HL-60 (cell line): ENCODE data around the gene GTF2H4.
"Not testable (repeated sequence)": the region's sequence is repeated elsewhere in the genome, so short reads cannot be mapped to it uniquely, and the experiment has no call there.

Source experiments
- DNase-seq, 2 experiments: peaks; one replicate each; pipeline ENCODE4 v3.0.0-alpha.2; 2010 to 2020; ENCODE audit warnings: low read depth in 1 of 2, low spot score in 1 of 2
- H3K27ac ChIP-seq: fragments of 250-450 bp; sonication (Bioruptor Pico); replicated peaks from 2 replicates; pipeline ENCODE4 v1.5.1; 2020; ENCODE audit warnings: mild to moderate bottlenecking, moderate library complexity
- H3K27me3 ChIP-seq: fragments of 250-450 bp; sonication (Bioruptor Pico); 2 replicates; pipeline ENCODE4 v1.5.1; 2021; ENCODE audit warnings: mild to moderate bottlenecking, moderate library complexity; ENCODE audit not compliant: insufficient read depth, poor library complexity, severe bottlenecking
- H3K4me3 ChIP-seq: replicated peaks from 2 replicates; pipeline ENCODE4 v1.5.1; 2011; ENCODE audit warnings: mild to moderate bottlenecking, control low read depth, low read length; ENCODE audit not compliant: insufficient read depth
- GABPA ChIP-seq: IDR thresholded peaks from 2 replicates; pipeline ENCODE4 v1.6.1; 2012; ENCODE audit warnings: low read depth
- POLR2AphosphoS5 ChIP-seq: IDR thresholded peaks from 2 replicates; pipeline ENCODE4 v1.6.1; 2012; ENCODE audit warnings: low read depth
- SPI1 ChIP-seq: IDR thresholded peaks from 2 replicates; pipeline ENCODE4 v1.6.1; 2012; ENCODE audit warnings: low read depth, mild to moderate bottlenecking, borderline replicate concordance
- TF ChIP-seq, protein P1 (sequence below): IDR thresholded peaks from one replicate; pipeline ENCODE4 v1.5.1; 2011; ENCODE audit warnings: low read length, control low read depth, inconsistent platforms; ENCODE audit not compliant: insufficient read depth
- TF ChIP-seq, protein P2 (sequence below): IDR thresholded peaks from 2 replicates; pipeline ENCODE4 v1.6.1; 2012; ENCODE audit warnings: low read depth; ENCODE audit not compliant: insufficient replicate concordance

The GTF2H4 gene

DNA sequence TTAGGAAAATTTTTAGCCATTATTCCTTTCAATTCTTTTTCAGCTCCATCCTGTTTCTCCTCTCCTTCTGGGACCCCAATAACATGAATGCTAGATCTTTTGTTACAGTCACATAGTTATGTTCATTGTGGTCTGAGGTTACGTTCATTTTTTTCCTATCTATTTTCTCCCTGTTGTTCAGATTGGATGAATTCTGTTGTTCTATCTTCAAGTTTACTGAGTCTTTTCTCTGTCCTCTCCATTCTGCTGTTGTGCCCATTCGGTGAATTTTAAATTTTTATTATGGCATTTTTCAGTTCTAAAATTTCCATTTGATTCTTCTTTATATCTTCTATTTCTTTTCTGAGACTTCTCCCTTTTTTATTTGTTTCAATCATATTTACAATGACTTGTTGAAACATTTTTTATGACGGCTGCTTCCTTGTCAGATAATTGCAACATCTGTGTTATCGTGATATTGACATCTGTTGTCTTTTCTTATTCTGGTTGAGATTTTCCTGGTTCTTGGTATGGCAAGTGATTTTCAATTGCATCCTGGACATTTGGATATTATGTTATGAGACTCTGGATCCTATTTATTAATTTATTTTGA is 36.3 kb upstream of the GTF2H4 start:
- no peaks in the 10 kb centered on the region for H3K27me3 ChIP-seq
- no peak overlapping the region for H3K27ac ChIP-seq
- DNase-seq, result no peak
- TF ChIP-seq POLR2AphosphoS5 (no peak), GABPA (no peak), SPI1 (no peak)
- TF ChIP-seq, protein P1, sequence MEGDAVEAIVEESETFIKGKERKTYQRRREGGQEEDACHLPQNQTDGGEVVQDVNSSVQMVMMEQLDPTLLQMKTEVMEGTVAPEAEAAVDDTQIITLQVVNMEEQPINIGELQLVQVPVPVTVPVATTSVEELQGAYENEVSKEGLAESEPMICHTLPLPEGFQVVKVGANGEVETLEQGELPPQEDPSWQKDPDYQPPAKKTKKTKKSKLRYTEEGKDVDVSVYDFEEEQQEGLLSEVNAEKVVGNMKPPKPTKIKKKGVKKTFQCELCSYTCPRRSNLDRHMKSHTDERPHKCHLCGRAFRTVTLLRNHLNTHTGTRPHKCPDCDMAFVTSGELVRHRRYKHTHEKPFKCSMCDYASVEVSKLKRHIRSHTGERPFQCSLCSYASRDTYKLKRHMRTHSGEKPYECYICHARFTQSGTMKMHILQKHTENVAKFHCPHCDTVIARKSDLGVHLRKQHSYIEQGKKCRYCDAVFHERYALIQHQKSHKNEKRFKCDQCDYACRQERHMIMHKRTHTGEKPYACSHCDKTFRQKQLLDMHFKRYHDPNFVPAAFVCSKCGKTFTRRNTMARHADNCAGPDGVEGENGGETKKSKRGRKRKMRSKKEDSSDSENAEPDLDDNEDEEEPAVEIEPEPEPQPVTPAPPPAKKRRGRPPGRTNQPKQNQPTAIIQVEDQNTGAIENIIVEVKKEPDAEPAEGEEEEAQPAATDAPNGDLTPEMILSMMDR, result no peak
- TF ChIP-seq, protein P2, sequence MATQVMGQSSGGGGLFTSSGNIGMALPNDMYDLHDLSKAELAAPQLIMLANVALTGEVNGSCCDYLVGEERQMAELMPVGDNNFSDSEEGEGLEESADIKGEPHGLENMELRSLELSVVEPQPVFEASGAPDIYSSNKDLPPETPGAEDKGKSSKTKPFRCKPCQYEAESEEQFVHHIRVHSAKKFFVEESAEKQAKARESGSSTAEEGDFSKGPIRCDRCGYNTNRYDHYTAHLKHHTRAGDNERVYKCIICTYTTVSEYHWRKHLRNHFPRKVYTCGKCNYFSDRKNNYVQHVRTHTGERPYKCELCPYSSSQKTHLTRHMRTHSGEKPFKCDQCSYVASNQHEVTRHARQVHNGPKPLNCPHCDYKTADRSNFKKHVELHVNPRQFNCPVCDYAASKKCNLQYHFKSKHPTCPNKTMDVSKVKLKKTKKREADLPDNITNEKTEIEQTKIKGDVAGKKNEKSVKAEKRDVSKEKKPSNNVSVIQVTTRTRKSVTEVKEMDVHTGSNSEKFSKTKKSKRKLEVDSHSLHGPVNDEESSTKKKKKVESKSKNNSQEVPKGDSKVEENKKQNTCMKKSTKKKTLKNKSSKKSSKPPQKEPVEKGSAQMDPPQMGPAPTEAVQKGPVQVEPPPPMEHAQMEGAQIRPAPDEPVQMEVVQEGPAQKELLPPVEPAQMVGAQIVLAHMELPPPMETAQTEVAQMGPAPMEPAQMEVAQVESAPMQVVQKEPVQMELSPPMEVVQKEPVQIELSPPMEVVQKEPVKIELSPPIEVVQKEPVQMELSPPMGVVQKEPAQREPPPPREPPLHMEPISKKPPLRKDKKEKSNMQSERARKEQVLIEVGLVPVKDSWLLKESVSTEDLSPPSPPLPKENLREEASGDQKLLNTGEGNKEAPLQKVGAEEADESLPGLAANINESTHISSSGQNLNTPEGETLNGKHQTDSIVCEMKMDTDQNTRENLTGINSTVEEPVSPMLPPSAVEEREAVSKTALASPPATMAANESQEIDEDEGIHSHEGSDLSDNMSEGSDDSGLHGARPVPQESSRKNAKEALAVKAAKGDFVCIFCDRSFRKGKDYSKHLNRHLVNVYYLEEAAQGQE, result no peak
- H3K4me3 ChIP-seq, result no peak overlapping the region

DNA sequence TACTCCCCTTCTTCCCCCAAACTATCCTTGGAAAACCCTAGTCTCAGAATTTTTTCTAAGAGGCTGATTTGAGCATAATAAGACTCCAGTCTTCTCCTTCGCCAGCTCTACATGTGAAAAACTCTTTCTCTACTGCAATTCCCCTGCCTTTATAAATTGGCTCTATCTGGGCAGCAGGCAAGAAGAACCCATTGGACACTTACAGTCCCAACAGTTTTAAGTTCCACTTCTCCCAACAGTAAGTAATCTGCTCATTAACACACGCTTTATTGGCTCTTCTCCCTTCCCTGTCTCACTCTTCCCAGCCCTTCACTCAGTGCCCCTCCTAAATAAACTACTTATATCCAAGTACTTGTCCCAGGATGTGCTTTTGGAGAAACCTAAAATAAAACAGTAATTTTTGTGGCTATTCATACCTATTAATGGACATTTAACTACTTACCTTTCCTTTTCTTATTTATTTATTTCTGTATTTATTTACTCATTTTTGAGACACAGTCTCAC is 34.8 kb upstream of the GTF2H4 start:
- no peak for DNase-seq

DNA sequence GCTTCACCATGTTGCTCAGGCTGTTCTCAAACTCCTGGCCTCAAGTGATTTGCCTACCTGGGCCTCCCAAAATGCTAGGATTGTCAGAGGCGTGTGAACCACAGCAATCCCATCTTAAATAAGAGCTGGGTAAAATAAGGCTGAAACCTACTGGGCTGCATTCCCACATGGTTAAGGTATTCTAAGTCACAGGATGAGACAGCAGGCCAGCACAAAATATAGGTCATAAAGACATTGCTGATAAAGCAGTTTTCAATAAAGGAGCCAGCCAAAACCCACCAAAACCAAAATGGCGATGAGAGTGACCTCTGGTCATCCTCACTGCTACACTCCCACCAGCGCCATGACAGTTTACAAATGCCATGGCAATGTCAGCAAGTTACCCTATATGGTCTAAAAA is 34.2 kb upstream of the GTF2H4 start:
- not testable (repeated sequence) for H3K4me3 ChIP-seq, DNase-seq, H3K27ac ChIP-seq, H3K27me3 ChIP-seq

More for the DNA sequence above, 34.8 kb upstream of the GTF2H4 start:
- TF ChIP-seq, protein P2, result no peak
- no peak for TF ChIP-seq POLR2AphosphoS5
- TF ChIP-seq, protein P1, result no peak
- TF ChIP-seq SPI1, result no peak
- TF ChIP-seq GABPA, result no peak
- H3K27me3 ChIP-seq, result no peaks in the 10 kb centered on the region
- H3K4me3 ChIP-seq, result no peak overlapping the region
- H3K27ac ChIP-seq, result no peak overlapping the region

DNA sequence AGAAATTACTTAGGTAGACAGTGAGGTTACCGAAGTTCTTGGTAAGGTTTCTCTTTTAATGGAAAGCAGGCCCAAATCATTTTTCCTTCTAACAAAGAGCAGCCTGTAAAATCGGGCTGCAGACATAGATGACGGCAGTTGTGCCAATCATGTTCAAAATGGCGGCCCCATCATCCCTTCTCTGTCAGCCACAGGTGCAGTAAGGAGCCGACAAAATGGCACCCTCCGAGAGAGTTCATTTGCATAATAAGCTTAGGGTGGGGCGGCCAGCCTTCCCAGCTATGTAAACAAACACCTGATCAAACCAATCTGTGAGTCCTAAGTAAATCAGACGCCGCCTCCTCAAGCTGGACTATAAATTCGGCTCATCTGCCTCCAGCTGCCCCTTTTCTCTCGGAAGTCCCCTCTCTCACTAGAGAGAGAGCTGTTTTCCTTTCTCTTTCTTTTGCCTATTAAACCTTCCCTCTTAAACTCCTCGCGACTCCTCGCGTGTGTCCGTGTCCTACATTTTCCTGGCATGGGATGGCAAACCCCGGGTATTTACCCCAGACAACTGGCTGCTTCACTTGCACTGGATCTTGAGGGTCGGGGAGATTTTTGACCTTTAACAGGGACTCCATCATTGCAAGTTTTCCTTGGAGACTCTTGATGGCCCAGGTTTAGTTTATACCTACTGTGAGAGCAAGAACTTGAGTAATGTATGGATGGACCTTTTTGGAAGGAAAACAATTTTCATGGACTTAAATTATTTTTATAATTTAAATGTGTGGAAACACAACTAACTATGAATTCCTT is 32.6 kb upstream of the GTF2H4 start:
- no peak for DNase-seq
- TF ChIP-seq, protein P2, result no peak
- TF ChIP-seq GABPA, result no peak
- TF ChIP-seq, protein P1, result no peak
- no peak for TF ChIP-seq SPI1
- TF ChIP-seq POLR2AphosphoS5, result no peak
- H3K4me3 ChIP-seq, result no peak overlapping the region

More for the DNA sequence above, 32.6 kb upstream of the GTF2H4 start:
- Histone ChIP-seq H3K27me3 (no peaks in the 10 kb centered on the region), H3K27ac (no peak overlapping the region)
